HG03354 (cell line): Measurements from ENCODE around the gene POLR3E.
A peak's percentile ranks its signal among the peaks of the same experiment; 100 is the strongest.

Experiments used
- ATAC-seq: cut with Tn5 transposase; IDR thresholded peaks from one replicate; pipeline ENCODE4 v1.9.1; 2021; ENCODE audit warnings: mild to moderate bottlenecking; ENCODE audit not compliant: unreplicated experiment, poor library complexity, severe bottlenecking

The POLR3E gene

GRCh38 chr16:22297114-22297870 lies at the start of gene POLR3E:
POLR3E (plus strand) TSS chr16:22297409; CDS start chr16:22302969, 5,560 bp downstream.
- peak; percentile 84 for ATAC-seq

GRCh38 chr16:22250522-22250921 lies 46.7 kb upstream of the POLR3E start:
- no peak for ATAC-seq

GRCh38 chr16:22252317-22252716 lies 44.9 kb upstream of the POLR3E start:
- ATAC-seq, result no peak

GRCh38 chr16:22253272-22253671 lies 43.9 kb upstream of the POLR3E start:
- ATAC-seq, result no peak

GRCh38 chr16:22255335-22255734 lies 41.9 kb upstream of the POLR3E start:
- ATAC-seq, result no peak

GRCh38 chr16:22257440-22257839 lies 39.8 kb upstream of the POLR3E start:
- ATAC-seq, result no peak

GRCh38 chr16:22260490-22260889 lies 36.7 kb upstream of the POLR3E start:
- no peak for ATAC-seq

- no peak for ATAC-seq
Measured at GRCh38 chr16:22262460-22262859, 34.7 kb upstream of the POLR3E start.

GRCh38 chr16:22264786-22265185 lies 32.4 kb upstream of the POLR3E start:
- ATAC-seq, result no peak

- no peak for ATAC-seq
Measured at GRCh38 chr16:22265351-22265750, 31.9 kb upstream of the POLR3E start.

GRCh38 chr16:22266546-22266945 lies 30.7 kb upstream of the POLR3E start:
- ATAC-seq, result no peak

- ATAC-seq, result no peak
Measured at GRCh38 chr16:22267764-22268163, 29.4 kb upstream of the POLR3E start.

GRCh38 chr16:22270525-22270924 lies 26.7 kb upstream of the POLR3E start:
- ATAC-seq, result no peak

GRCh38 chr16:22272870-22273650 lies 24.1 kb upstream of the POLR3E start:
- ATAC-seq, result no peak

- no peak for ATAC-seq
Measured at GRCh38 chr16:22274916-22275315, 22.3 kb upstream of the POLR3E start.

- ATAC-seq, result no peak
Measured at GRCh38 chr16:22278441-22279230, 18.6 kb upstream of the POLR3E start.

GRCh38 chr16:22282254-22282892 lies 14.8 kb upstream of the POLR3E start:
- no peak for ATAC-seq

- no peak for ATAC-seq
Measured at GRCh38 chr16:22284637-22285036, 12.6 kb upstream of the POLR3E start.

GRCh38 chr16:22285080-22285479 lies 12.1 kb upstream of the POLR3E start:
- no peak for ATAC-seq

- no peak for ATAC-seq
Measured at GRCh38 chr16:22291020-22291419, 6.2 kb upstream of the POLR3E start.
